ENCODE data around the gene DHPS.
"Not testable (repeated sequence)": the region's sequence is repeated elsewhere in the genome, so short reads cannot be mapped to it uniquely, and the experiment has no call there.

Gene DHPS

DNA sequence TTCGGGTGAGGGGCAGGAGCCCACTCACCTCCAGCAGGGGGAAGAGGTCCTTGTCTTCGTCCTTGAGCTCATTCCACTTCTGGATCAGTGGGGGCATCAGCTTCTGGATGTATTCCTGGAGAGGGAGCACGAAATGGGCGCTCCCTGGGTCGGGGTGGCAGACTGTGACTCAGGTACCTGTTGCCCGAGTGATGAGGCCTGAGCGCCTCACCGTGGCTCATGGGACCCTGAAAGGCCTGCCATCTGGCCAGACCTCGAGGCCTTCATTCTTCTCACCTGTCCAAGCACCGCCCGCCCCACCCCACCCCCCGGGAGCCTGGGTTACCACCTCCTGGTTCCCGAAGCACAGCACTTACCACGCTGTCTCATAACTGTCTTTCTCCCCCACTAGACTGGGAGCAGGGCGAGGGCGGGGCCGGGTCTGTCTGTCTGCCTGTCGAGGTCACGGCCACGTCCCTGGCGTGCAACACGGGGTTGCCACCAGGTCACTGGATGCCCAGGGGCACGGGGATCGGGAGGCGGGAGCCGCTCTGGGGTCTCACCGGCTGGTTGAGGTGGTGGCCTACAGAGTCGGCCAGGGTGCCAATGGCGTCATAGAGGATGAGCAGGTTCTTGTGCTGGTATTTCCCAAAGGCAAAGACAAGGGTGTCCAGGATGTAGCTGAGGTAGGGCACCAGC, 24.1 kb upstream of the DHPS start:
- DNase-seq (ENCODE audit: low read depth in 2 of 2) = no peak

DNA sequence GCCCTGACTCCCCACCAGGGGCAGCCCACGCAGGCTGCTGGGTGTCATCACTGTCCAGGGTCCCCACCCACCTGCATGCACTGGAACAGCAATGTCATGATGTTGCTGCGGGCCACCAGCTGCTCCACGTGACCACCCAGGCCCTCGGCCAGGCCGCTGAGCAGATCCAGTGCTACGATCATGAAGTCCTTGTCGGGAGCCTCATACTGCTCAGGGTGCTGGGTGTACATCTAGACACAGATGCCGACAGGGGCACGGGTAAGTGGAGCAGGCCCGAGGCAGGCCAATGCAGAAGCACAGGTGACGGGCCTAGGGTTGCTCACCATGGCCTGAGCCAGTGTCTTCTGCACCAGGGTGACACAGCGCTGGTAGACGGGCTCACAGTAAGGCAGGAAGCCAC, 23.5 kb upstream of the DHPS start:
- no peak for DNase-seq (ENCODE audit: low read depth in 2 of 2)

DNA sequence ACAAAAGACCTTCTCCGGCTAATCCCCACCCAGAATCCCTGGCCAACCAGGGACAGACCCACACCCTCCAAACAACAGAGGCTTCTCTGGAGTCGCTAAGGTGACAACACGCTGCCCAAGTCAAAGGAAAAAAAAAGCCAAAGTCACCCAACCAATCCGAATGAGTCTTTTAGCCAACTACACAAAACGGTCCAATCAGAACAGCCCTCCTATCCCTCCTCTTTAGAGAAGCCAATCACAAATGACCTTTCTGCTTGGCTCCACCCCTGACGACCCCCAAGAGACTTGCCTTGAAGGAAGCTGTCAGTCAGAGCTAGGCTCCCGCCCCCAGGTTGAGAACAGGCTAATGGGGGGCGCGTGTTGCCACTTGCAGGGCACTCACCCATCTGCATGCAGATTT, 21.4 kb upstream of the DHPS start:
- no peak for DNase-seq (ENCODE audit: low read depth in 2 of 2)

- no peak for DNase-seq (ENCODE audit: low read depth in 2 of 2)
Measured at GRCh38 chr19:12701596-12702282, 20.1 kb upstream of the DHPS start.

GRCh38 chr19:12698138-12698537, 16.5 kb upstream of the DHPS start:
- DNase-seq (ENCODE audit: low read depth in 2 of 2) = no peak

- DNase-seq (ENCODE audit: low read depth in 2 of 2) = not testable (repeated sequence)
Measured at GRCh38 chr19:12697425-12697824, 15.7 kb upstream of the DHPS start.

- peak; percentile 85 to 89 for DNase-seq (ENCODE audit: low read depth in 2 of 2)
Measured at GRCh38 chr19:12696366-12697335, 15.0 kb upstream of the DHPS start, which contains the start of gene FBXW9. FBXW9 (minus strand) TSS chr19:12696631; CDS start chr19:12696581, 50 bp downstream.

DNA sequence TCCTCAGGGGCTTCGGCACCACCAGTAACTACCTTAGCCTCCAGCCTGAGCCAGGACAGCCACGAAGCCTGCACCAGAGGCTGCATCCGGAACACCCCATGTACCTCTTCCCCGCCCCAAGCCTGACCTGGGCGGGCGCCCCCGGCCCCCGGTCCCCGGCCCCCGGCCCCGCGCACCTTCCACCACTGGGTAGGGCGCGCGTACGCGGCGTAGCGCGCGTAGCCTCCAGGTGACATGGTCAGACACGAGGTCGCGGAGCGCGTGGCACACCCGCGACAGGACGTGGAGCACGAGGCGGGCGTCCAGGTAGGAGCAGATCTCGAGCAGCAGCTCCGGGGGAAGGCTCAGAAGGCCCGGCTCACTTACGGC, 14.3 kb upstream of the DHPS start:
- no peak for DNase-seq (ENCODE audit: low read depth in 2 of 2)

GRCh38 chr19:12695514-12695913, 13.8 kb upstream of the DHPS start:
- no peak for DNase-seq (ENCODE audit: low read depth in 2 of 2)

DNA sequence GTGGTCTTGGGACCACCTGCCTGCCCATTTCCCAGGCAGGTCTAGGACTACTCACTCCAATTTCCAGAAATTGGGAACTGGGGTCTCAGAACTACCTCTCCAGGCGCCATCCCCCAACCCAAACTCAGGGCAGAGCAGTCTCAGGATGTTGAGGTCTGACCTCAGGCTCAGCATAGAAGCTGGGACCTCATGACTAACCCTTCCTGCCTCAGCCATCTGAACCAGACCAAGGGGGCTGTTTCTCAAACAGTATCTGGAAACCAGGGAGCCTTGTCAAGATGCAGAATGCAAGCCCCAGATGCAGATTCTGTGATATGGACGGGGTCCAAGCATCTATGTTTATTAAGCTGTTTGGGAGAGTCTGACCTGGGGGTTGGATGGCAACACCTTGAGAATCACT, 13.4 kb upstream of the DHPS start:
- no peak for DNase-seq (ENCODE audit: low read depth in 2 of 2)

DNA sequence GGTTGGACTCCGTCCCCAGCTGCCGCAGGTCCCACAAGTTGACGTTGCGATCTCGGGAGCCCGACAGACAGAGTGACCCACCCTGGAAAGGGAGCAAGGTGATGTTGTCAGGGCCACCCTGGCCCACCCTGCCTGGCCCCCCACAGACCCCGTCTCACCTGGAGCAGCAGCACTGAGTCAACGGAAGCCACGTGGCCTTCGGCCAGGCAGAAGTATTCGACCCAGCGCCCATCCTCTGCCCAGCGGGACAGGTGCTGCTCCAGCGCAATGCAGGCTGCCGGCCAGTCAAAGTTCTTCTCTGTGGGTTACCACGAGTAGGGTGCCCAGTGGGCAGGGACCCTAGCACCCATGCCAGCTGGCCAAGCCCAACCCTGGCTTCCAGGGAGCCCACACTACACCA, 13.0 kb upstream of the DHPS start:
- DNase-seq (ENCODE audit: low read depth in 2 of 2) = no peak

- no peak for DNase-seq (ENCODE audit: low read depth in 2 of 2)
Measured at GRCh38 chr19:12692960-12693359, 11.3 kb upstream of the DHPS start.

DNA sequence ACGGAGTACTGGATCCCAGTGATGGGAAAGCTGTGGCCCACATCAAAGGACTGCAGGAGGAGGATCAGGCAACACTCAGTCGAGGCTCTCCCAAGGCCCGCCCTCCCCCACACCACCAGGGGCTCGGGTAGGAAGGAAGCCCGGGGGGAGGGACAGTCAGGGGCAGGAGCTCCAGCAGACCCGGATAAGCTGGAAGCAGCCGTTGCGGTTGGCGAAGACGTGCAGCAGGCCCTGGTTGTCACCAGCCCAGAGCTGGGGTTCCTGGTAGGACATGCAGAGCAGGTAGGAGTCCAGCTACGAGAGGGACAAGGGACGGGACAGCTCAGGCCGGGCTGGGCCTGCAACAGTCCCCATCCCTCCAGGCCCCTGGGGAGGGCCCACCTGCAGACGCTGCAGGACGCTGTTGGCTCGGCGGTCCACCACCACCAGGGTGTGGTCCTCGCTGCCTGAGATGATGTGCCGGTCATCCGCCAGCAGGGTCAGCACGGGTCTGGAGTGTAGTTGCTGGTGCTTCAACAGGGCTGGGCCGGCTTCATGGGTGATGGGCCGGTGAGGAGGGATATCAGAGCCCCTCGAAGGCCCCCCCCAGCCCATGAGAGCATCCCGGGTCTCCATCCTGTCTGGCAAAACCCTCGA, 8.0 kb upstream of the DHPS start:
- DNase-seq (ENCODE audit: low read depth in 2 of 2) = no peak

DNA sequence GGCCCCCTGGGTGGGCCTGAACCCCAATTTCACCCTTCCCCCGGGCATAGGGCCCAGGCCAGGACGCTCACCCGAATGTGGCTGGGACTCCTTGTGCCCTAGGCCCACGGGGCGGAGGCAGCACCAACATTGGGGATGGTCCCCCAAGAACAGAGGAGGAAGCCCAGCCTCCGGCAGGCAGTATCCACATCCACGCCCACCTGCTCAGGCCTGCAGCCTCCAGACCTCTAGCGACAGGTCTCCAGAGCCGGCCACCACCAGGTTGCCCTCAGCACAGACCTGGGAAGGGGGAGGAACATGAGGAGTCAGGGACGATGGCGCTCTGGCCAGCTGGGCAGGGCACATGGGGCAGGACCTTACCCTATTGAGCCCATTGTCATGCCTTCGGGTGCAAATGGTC, 7.3 kb upstream of the DHPS start:
- DNase-seq (ENCODE audit: low read depth in 2 of 2) = no peak

DNA sequence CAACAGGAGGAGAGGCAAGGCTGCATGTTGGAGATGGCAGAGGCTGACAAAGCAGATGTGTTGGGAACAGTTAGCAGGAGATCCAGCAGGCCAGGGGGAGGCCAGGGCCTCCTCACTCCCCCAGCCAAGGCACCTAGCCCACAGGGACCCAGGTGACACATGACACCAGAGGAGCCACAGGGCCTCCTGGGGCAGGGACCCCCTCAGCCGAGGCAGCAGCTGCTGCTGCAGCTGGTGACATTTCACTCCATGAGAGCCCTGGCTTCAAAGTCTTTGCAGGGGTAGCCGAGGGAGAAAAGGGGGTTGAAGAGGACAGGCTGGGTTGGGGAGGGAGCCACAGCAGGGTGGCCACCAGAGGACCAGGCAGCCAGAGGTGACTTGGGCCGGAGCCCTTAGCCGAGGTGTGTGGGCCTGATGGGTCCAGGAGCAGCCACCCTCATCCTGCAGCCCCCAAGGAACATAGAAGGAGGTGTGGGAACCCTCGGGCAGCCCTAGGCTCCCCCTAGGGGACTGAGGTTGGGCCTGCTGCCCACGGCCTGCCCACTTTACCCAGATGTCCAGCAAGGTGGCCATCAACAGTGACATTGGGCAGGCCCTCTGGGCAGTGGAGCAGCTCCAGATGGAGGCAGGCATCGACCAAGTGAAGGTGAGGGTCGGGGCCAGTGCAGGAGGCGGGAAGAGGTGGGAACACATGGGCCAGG, 6.0 kb upstream of the DHPS start, which contains the start of gene GNG14:
GNG14 (plus strand) TSS at position 503 of the 701 bp plus-strand sequence; CDS start at position 554, 51 bp downstream.
- DNase-seq (ENCODE audit: low read depth in 2 of 2) = no peak

- no peak for DNase-seq (ENCODE audit: low read depth in 2 of 2)
Measured at GRCh38 chr19:12685831-12686230, 4.2 kb upstream of the DHPS start.

GRCh38 chr19:12680034-12680433, 1.6 kb downstream of the DHPS start:
- DNase-seq (ENCODE audit: low read depth in 2 of 2) = no peak

DNA sequence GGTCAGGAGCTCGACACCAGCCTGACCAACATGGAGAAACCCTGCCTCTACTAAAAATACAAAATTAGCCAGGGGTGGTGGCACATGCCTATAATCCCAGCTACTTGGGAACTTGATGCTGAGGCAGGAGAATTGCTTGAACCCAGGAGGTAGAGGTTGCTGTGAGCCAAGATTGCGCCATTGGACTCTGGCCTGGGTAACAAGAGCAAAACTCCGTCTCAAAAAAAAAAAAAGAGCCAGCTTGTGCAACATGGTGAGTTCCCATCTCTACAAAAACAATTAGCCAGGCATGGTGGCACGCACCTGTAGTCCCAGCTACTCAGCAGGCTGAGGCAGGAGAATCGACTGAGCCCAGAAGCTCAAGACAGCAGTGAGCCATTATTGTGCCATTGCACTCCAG, 3.6 kb downstream of the DHPS start:
- not testable (repeated sequence) for DNase-seq (ENCODE audit: low read depth in 2 of 2)

DNA sequence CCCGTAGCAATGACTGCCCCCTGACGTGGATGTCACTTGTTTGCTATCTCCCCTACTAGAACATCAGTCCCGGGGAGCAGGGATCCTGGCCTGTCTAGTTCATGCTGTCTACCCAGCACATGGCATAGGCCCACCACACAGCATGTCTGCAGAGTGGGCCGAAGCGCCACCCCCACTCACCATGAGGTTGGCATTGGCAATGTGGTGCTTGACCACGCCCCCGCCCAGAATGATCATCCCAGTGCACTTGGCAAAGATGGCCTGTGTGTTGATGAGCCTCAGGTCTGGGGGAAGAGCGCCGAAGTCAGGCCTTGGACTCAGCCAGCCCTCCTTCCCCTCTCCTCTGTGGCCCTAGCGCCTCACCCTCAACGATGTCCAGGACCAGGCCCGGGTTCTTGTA, 4.8 kb downstream of the DHPS start:
- no peak for DNase-seq (ENCODE audit: low read depth in 2 of 2)

GRCh38 chr19:12676384-12676792, 5.3 kb downstream of the DHPS start:
- DNase-seq (ENCODE audit: low read depth in 2 of 2) = peak in 1 of 2 experiments; percentile 29

DNA sequence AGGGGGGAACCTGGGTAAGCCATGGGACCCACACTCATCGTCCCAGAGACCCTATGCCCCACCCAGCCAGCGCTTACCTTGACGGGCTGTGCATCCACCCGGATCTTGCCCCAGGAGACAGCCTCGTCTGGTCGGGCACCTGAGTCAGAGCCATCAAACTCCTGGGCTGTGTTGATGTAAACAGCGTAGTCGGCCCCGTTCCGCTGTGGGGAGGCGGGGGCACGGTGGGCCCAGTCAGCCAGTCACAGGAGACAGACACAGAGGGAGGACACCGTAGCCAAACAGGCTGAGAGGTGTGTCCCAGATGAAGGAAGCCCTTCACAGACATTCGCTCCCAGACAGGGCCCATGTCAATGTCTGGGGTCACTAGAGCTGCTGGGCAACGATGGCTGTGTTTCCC, 5.7 kb downstream of the DHPS start:
- no peak for DNase-seq (ENCODE audit: low read depth in 2 of 2)
